Epithelial cell of esophagus (primary cell): ENCODE measurements around the gene CIDEB.

Experiments
- DNase-seq: peaks from one replicate; pipeline ENCODE4 v3.0.0; 2010; ENCODE audit warnings: low read depth
- H3K4me3 ChIP-seq: 2 replicates; pipeline ENCODE4 v1.5.1; 2011; ENCODE audit warnings: mild to moderate bottlenecking, low read length, control low read depth
- TF ChIP-seq, protein P1 (sequence below): IDR thresholded peaks from 2 replicates; pipeline ENCODE4 v1.5.1; 2011; ENCODE audit warnings: low read depth, mild to moderate bottlenecking, low read length, control low read depth, inconsistent platforms; ENCODE audit not compliant: insufficient read depth; ENCODE audit errors: missing control alignments

CIDEB gene

GRCh38 chr14:24317141-24317928 lies 9.6 kb upstream of the CIDEB start:
- DNase-seq: peak; percentile 65
- H3K4me3 ChIP-seq: no peak overlapping the region
- TF ChIP-seq, protein P1, sequence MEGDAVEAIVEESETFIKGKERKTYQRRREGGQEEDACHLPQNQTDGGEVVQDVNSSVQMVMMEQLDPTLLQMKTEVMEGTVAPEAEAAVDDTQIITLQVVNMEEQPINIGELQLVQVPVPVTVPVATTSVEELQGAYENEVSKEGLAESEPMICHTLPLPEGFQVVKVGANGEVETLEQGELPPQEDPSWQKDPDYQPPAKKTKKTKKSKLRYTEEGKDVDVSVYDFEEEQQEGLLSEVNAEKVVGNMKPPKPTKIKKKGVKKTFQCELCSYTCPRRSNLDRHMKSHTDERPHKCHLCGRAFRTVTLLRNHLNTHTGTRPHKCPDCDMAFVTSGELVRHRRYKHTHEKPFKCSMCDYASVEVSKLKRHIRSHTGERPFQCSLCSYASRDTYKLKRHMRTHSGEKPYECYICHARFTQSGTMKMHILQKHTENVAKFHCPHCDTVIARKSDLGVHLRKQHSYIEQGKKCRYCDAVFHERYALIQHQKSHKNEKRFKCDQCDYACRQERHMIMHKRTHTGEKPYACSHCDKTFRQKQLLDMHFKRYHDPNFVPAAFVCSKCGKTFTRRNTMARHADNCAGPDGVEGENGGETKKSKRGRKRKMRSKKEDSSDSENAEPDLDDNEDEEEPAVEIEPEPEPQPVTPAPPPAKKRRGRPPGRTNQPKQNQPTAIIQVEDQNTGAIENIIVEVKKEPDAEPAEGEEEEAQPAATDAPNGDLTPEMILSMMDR: no peak

GRCh38 chr14:24316597-24316950 lies 8.8 kb upstream of the CIDEB start:
- no peak overlapping the region for H3K4me3 ChIP-seq
- DNase-seq: no peak
- TF ChIP-seq, protein P1: no peak

DNA sequence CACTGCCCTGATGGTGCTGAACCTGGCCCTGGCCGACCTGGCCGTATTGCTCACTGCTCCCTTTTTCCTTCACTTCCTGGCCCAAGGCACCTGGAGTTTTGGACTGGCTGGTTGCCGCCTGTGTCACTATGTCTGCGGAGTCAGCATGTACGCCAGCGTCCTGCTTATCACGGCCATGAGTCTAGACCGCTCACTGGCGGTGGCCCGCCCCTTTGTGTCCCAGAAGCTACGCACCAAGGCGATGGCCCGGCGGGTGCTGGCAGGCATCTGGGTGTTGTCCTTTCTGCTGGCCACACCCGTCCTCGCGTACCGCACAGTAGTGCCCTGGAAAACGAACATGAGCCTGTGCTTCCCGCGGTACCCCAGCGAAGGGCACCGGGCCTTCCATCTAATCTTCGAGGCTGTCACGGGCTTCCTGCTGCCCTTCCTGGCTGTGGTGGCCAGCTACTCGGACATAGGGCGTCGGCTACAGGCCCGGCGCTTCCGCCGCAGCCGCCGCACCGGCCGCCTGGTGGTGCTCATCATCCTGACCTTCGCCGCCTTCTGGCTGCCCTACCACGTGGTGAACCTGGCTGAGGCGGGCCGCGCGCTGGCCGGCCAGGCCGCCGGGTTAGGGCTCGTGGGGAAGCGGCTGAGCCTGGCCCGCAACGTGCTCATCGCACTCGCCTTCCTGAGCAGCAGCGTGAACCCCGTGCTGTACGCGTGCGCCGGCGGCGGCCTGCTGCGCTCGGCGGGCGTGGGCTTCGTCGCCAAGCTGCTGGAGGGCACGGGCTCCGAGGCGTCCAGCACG lies 8.2 kb upstream of the CIDEB start:
- H3K4me3 ChIP-seq: no peak overlapping the region
- no peak for DNase-seq
- TF ChIP-seq, protein P1: no peak

- H3K4me3 ChIP-seq: no peak overlapping the region
- TF ChIP-seq, protein P1: no peak
- DNase-seq: no peak
Measured at GRCh38 chr14:24315243-24315806, 7.5 kb upstream of the CIDEB start.

GRCh38 chr14:24314377-24315193 lies 6.8 kb upstream of the CIDEB start:
- no peak overlapping the region for H3K4me3 ChIP-seq
- peak; percentile 52 for DNase-seq
- TF ChIP-seq, protein P1: no peak

- no peak overlapping the region for H3K4me3 ChIP-seq
- TF ChIP-seq, protein P1: no peak
- DNase-seq: no peak
Measured at GRCh38 chr14:24313913-24314312, 6.1 kb upstream of the CIDEB start.
